Hepatocyte (in vitro differentiated cells): ENCODE data around the gene CBX2.

ENCODE experiments used
- EZH2 ChIP-seq: fragments of 200-600 bp; sonication (generic); IDR thresholded peaks from 2 replicates; pipeline ENCODE4 v1.6.1; 2016; ENCODE audit warnings: antibody characterized with exemption, mild to moderate bottlenecking, borderline replicate concordance
- EZH2phosphoT487 ChIP-seq: fragments of 200-600 bp; sonication (generic); IDR thresholded peaks from one replicate; pipeline ENCODE4 v1.6.1; 2018; ENCODE audit warnings: antibody characterized with exemption, mild to moderate bottlenecking, low read depth, moderate library complexity; ENCODE audit not compliant: unreplicated experiment, severe bottlenecking
- TF ChIP-seq, protein P1 (sequence below): fragments of 200-600 bp; sonication (generic); IDR thresholded peaks from 2 replicates; pipeline ENCODE4 v1.5.1; 2016; ENCODE audit warnings: antibody characterized with exemption, mild to moderate bottlenecking; ENCODE audit not compliant: poor library complexity

DNA sequence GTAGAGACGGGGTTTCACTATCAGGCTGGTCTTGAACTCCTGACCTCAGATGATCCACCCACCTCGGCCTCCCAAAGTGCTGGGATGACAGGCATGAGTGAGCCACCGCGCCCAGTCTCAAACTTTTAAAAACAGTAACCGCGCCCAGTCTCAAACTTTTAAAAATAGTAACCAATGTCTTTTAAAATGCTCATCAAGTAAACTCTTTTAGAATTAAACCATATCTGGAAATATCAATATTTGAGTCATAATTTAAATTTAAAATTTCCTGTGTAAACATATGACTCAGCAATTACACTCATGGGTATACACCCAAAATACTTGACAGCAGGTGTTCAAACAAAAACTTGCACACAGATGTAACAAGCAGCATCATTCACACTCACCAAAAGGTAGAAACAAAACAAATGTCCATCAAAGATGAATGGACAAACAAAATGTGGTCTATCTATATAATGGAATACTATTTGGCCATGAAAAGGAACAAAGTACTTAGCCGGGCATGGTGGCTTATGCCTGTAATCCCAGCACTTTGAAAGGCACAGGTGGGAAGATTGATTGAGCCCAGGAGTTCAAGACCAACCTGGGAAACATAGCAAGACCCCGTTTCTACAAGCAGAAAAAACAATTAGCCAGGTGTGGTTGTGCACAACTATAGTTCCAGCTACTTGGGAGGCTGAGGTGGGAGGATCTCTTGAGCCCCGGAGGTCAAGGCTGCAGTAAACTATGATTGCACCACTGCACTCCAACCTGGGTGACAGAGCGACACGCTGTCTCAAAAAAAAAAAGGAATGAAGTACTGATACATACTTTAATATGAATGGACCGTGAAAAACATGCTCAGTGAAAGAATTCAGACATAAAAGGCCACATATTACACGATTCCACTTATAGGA, 27.1 kb upstream of the CBX2 start:
- TF ChIP-seq, protein P1, sequence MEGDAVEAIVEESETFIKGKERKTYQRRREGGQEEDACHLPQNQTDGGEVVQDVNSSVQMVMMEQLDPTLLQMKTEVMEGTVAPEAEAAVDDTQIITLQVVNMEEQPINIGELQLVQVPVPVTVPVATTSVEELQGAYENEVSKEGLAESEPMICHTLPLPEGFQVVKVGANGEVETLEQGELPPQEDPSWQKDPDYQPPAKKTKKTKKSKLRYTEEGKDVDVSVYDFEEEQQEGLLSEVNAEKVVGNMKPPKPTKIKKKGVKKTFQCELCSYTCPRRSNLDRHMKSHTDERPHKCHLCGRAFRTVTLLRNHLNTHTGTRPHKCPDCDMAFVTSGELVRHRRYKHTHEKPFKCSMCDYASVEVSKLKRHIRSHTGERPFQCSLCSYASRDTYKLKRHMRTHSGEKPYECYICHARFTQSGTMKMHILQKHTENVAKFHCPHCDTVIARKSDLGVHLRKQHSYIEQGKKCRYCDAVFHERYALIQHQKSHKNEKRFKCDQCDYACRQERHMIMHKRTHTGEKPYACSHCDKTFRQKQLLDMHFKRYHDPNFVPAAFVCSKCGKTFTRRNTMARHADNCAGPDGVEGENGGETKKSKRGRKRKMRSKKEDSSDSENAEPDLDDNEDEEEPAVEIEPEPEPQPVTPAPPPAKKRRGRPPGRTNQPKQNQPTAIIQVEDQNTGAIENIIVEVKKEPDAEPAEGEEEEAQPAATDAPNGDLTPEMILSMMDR = no peak
- TF ChIP-seq EZH2 (no peak), EZH2phosphoT487 (no peak)
